AG04450 (cell line): ENCODE data around the gene BRS3. TPM values are rescaled to one million over a fixed set of nuclear protein-coding genes. Genes with fewer than 3 reads are reported as not detected.
"Not testable (repeated sequence)": the region's sequence is repeated elsewhere in the genome, so short reads cannot be mapped to it uniquely, and the experiment has no call there.

Experiments
- CTCF ChIA-PET: fragments of 300-600, 350-600 bp; formaldehyde crosslinking; extraction: SDS; loops from one replicate; lab custom pipeline; 2022; ENCODE audit warnings: antibody characterized with exemption, inconsistent platforms; lab: Charles Lee
- POLR2A ChIA-PET: fragments of 350-600 bp; formaldehyde crosslinking; extraction: SDS; loops from one replicate; lab custom pipeline; 2021; ENCODE audit warnings: antibody characterized with exemption, inconsistent platforms; lab: Yijun Ruan, JAX
- DNase-seq: peaks from one replicate; pipeline ENCODE4 v3.0.0-alpha.2; 2011; ENCODE audit warnings: low read depth, low spot score
- H3K27ac ChIP-seq: one replicate; pipeline ENCODE4 v1.5.1; 2012; ENCODE audit warnings: low read depth, low read length, control low read depth
- H3K27me3 ChIP-seq: one replicate; pipeline ENCODE4 v1.6.0; 2012; ENCODE audit warnings: low read length; ENCODE audit not compliant: control insufficient read depth, insufficient read depth
- H3K4me3 ChIP-seq: 2 replicates; pipeline ENCODE4 v1.5.1; 2011; ENCODE audit warnings: mild to moderate bottlenecking, low read depth, low read length, control low read depth
- H3K9me3 ChIP-seq: 2 replicates; pipeline ENCODE4 v1.5.1; 2012; ENCODE audit warnings: low read length; ENCODE audit not compliant: control insufficient read depth, insufficient read depth
- CTCF ChIP-seq: IDR thresholded peaks from 2 replicates; pipeline ENCODE4 v1.5.1; 2011; ENCODE audit warnings: low read depth, low read length, control low read depth, inconsistent platforms
- polyA minus RNA-seq: library from RNA; depleted of rRNA, polyadenylated mRNA; stranded (reverse); fragments of >200 nt; gene quantifications from 2 replicates; pipeline ENCODE4 v1.2.3, GENCODE V29; 2011; rRNA and poly(A)+ RNA removed
- polyA plus RNA-seq: library from polyadenylated mRNA; depleted of rRNA; stranded (reverse); fragments of >200 nt; gene quantifications from 2 replicates; pipeline ENCODE4 v1.2.3, GENCODE V29; 2011; rRNA removed

Gene BRS3
- polyA plus RNA-seq (not detected in 2 replicates), polyA minus RNA-seq (not detected in 2 replicates)

GRCh38 chrX:136487647-136488046 lies at the start of gene BRS3:
TSS of gene BRS3 (plus strand) at chrX:136487947. CDS start at chrX:136488115, 168 bp downstream.
- H3K4me3 ChIP-seq, result no peak within 1 kb of the TSS
- no peak within 1 kb of the TSS for H3K27ac ChIP-seq
- POLR2A ChIA-PET, result no interaction called here
- CTCF ChIA-PET, result no interaction called here
- TF ChIP-seq CTCF, result no peak
- no peak for DNase-seq
- H3K27me3 ChIP-seq, result peaks cover 2% of the 10 kb centered on the region
- no peaks in the 10 kb centered on the region for H3K9me3 ChIP-seq

- Histone ChIP-seq H3K27ac (no peak overlapping the region), H3K9me3 (no peaks in the 10 kb centered on the region), H3K4me3 (no peak overlapping the region), H3K27me3 (no peaks in the 10 kb centered on the region)
- CTCF ChIA-PET, result no interaction called here
- POLR2A ChIA-PET, result no interaction called here
- no peak for DNase-seq
- no peak for TF ChIP-seq CTCF
Measured at GRCh38 chrX:136438192-136438591, 49.6 kb upstream of the BRS3 start.

GRCh38 chrX:136445674-136446073 lies 42.1 kb upstream of the BRS3 start:
- H3K9me3 ChIP-seq, H3K27ac ChIP-seq, H3K27me3 ChIP-seq, CTCF ChIA-PET, DNase-seq, H3K4me3 ChIP-seq, POLR2A ChIA-PET: not testable (repeated sequence)

- DNase-seq, result no peak
- Histone ChIP-seq H3K9me3 (no peaks in the 10 kb centered on the region; the same call in 1 of the 2 replicates), H3K4me3 (no peak overlapping the region), H3K27ac (no peak overlapping the region), H3K27me3 (no peaks in the 10 kb centered on the region)
- POLR2A ChIA-PET, result no interaction called here
- CTCF ChIA-PET, result no interaction called here
- TF ChIP-seq CTCF, result no peak
Measured at GRCh38 chrX:136446208-136446607, 41.5 kb upstream of the BRS3 start.

- H3K27ac ChIP-seq, result no peak overlapping the region
- no peak for DNase-seq
- CTCF ChIA-PET, result no interaction called here
- POLR2A ChIA-PET, result no interaction called here
- H3K27me3 ChIP-seq, result no peaks in the 10 kb centered on the region
- no peak overlapping the region for H3K4me3 ChIP-seq
- no peak for TF ChIP-seq CTCF
- H3K9me3 ChIP-seq, result no peaks in the 10 kb centered on the region; the same call in 1 of the 2 replicates
Measured at GRCh38 chrX:136447308-136447707, 40.4 kb upstream of the BRS3 start.
